Ramos (cell line): ENCODE data around the gene TBCD.

Experiments
- in situ Hi-C: fragments of 300-500 bp; cut with MboI; formaldehyde crosslinking; loops from one replicate; pipeline ENCODE4 v1.14.3; 2022; ENCODE audit warnings: low sequenced_read_pairs; ENCODE audit not compliant: unreplicated experiment

Gene TBCD

DNA sequence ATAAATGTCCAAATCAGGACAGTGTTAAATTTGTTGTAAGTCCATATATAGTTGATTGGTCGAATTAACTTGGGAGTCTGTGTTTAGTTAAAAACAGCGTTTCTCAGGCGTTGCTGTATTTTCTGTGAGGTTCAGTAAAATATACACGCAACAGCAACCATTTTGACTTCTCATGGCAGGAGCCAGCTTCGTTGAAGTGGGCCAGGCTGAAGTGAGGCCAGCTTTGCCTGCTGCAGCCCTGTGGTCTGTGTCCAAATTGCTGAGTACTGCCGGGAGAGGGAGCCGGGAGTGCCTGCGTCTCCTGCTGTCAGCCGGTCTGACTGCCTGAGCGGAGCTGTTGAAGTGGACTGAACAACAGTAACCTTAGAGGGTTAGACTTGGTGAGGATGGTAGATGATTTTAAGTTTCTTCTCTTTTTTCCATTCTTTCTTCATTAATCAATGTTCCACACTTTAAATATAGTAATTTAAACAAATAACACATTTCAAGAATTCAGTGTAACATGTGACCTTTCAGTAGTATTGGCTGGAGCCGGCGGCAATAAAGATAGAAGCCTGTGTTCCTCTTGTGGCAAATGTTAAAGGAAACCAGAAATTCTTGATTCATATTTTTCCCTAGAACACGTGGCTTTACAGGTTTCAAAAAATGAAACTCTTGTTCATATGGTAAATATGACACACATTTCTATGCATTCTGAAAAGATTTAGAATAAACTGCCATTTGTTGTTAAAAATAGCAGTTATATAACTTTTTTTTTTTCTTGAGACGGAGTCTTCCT lies 124.9 kb downstream of the TBCD start:
- in situ Hi-C loops: no loop called here

GRCh38 chr17:82878527-82878926 lies 126.7 kb downstream of the TBCD start:
- in situ Hi-C loops: no loop called here

DNA sequence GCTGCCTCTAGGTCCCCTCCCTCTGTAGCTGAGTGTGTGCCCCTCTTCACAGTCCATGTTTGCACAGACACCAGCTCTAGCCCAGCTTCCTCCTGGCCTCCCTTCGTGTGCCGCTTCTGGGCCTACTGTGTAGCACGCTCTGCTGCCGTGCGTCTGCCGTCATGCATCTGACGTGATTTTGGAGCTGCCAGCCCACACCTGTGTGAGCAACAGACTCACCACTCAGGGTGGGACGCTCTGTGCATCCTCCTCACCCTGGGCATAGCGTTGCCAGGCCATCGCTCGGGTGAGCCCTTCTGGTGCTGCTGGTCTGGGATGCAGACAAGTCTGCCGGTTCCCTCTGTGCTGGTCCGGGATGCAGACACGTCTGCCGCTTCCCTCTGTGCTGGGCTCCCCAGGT lies 127.4 kb downstream of the TBCD start:
- in situ Hi-C loops: no loop called here

GRCh38 chr17:82880620-82881323 lies 128.9 kb downstream of the TBCD start:
- in situ Hi-C loops: no loop called here

DNA sequence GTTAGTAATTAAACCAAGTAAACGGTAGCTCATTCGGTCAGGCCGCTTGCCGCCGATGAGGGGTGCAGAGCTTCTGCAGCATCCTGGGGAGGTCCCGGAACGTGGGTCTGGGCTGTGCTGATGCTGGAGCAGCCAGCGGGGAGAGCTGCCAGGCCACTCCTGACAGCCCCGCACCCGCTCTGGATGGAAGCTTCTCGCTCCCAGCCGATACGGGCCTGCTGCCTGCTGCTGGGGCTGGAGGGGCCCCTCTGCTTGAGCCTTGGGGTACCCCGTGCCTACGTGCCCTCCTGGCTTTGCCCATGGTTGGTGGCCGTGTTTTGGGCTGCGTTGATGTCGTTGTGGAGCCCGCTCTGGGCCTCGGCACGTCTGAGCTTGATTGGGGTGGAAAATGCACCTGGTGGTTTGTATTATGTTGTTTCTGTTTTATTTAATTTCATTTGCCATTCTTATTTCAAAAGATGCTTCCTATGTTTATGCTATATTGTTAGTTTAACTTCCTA lies 129.5 kb downstream of the TBCD start:
- in situ Hi-C loops: no loop called here

DNA sequence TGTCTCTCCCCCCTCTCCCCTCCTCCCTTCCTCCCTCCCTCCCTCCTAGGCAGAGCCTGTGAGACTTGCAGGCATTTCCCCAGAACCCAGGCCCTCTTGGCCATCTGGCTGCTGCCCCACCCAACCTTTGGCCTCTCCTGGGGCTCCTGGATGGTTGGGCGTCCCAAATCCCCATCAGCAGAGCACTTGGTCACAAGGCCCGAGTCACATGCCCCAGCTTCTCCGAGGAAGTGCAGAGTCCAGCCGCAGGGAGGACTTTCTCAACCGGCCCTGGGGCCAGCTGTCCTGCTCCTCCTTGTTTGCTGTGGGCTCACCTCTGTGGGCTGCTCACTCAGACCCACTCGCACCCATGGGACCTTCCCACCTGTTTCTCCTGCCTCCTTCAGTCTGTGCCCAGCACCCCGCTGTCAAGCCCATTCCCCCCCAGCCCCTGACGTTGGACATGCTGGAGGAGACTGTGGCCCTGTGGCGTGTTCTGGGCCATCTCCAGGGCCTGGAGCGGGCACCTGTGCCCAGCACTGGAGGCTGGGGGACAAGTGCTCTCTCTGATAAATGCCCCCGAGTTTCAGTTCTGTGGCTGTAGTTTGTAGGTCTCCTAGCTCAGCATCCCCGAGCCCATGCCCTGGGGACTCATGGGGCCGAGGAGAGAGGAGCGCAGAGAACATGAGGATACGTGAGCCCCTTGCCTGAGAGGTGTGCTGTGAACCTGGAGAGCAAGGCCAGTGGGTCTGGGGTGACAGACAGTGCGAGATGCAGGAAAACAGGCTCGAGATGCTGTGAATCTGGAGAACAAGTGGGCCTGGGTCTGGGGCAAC lies 130.2 kb downstream of the TBCD start:
- in situ Hi-C loops: no loop called here

DNA sequence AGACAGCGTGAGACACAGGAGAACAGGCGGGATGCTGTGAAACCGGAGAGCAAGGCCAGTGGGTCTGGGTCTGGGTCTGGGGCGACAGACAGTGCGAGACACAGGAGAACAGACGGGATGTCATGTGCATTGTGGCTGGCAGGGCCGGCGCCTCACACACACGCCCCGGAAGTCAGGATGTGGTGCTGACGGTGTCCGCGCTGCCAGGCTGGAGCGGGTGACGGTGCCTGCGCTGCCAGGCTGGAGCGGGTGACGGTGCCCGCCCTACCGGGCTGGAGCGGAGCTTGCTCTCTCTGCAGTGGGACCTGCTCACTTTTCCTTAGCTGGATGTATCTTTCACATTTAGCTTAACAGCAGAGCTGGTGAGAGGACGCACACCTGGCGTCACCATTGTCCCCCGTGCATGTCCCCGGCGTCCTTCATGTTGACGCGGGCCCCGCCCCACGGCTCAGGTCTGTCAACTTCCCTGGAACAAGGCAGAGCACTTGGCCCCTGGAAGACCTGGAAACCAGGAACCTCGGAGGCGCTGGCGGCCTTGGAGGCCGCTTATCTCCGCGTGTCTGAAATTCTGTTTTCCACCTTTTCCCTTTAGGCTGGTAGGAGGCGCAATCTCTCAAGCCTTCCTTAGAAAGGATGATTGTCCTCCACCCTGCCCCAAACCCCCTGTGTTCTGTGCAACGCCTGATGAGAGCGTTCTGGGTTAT lies 131.0 kb downstream of the TBCD start:
- in situ Hi-C loops: no loop called here

DNA sequence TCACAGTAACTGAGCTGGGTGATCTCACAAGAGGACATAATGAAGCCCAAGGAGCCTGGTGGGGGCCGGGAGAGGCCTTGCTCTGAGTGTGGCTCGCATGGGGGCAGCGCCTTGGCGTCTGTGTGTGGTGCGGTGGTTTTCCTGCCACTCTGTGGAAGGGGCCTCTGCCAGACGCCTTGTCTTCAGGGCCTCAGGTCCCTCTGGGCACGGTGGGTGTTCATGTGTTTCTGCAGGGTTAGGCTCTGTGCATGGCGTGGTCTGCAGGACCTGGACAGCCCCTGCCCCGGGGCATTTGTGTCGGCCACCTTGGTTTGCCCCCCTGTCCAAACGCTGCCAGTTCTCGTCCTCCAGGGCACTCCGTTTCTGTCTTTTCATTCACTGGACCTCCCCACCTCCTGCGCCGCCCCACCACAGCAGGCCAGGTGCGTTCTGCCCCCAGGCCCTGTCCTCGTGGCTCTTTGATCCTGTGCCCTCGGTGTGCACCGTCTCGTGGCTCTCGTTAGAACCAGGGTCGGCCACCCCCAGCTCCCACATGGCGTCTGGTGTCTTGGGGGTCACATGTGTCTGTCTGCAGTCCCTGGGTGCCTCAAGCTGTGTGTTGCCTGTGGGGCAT lies 131.7 kb downstream of the TBCD start:
- in situ Hi-C loops: no loop called here

GRCh38 chr17:82884341-82884969 lies 132.6 kb downstream of the TBCD start:
- in situ Hi-C loops: no loop called here

DNA sequence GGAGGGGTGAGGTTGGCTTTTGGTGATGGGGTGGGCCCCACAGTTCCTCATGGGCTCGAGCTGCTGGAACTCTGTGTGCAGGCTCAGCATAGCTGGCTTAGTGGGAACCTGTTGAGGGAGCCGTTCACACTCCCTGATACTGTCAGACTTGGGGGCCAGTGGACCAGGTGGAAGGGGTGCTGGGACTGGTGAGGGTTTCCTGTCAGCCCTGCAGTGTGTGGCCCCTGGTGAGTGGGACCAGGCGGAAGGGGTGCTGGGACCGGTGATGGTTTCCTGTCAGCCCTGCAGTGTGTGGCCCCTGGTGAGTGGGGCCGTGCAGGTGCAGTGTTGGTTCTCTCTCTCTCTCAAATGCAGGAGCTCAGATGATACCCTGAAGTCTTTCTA lies 133.1 kb downstream of the TBCD start:
- in situ Hi-C loops: no loop called here

DNA sequence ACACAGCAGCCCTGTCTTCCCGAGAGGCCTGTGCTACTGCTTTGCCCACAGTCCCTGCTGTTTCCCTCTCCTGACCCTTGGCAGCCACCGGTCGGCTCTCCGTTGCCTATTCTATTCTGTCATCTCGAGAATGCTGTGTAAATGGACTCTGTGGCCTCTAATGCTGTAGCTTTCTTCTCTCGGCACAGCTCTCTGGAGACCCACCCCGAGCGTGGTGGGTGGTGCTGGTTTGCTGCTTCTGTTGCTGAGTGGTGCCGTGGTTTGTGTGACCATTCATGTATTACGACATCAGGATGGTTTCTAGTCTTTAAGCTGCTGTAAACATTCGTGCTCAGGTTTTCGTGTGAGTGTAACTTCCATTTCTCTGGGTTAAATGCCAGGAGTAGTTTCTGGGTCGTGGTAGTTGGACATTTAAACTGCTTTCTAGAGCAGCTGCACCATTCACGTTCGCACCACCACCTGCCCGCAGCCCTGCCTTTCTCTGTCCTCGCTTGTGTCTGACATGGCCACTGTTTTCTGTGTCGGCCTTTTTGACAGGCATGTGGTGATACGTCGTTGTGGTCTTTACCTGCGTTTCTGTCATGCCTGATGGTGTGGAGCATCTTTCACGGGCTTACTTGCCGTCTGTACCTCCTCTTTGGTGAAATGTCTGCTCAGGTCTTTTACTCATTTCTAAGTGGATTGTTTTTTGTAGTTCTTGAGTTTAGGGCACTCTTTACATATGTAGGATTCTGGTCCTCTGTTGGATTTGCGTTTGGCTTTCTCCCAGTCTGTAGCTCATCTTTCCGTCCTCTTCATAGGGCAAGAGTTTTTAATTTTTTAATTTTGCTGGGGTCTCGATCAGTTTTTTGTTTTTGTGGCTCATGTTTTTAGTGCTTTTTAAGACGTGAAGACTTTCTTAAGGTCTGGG lies 135.6 kb downstream of the TBCD start:
- in situ Hi-C loops: no loop called here

- in situ Hi-C loops: no loop called here
These were observed 137.0 kb downstream of the TBCD start for GRCh38 chr17:82888583-82889495.

DNA sequence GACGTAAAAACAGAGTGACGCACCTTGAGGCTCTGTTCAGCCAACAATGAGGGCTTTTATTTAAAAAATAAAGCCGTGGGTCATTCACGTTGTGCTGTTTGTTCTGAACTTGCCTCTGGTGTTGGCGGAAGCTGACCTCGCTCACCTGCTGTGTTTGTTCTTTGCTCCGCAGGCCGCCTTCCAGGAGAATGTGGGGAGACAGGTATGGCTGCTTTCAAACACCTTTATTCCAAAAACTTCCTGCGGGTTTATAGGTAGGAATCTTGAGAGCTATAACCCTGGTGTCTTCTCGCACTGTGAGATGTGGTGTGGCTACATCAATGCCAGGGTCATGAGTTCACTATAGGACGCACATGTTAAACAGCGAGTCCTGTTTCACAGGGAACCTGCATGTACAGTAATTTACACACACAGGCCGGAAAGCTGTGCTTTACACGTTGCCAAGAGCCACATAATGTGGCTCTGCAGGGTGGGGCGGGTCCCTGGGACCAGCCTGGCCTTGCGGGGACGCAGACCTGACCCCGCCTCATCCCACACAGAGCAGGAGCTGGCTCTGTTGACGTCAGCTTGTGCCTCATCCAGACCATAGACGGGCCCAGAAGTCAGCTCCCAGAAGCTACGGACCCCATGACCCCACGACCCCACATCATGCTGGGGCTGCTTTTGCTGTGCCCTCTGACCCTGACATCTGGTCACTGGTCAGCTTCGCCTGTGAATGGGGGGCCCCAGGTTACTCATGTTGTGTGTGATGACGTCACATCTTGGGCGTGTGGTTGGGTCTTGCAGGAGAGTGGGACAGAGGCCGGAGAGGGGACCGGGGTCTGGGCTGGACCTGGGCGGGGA lies 137.9 kb downstream of the TBCD start:
- in situ Hi-C loops: no loop called here

- in situ Hi-C loops: no loop called here
These were observed 138.5 kb downstream of the TBCD start for GRCh38 chr17:82890339-82890730.

DNA sequence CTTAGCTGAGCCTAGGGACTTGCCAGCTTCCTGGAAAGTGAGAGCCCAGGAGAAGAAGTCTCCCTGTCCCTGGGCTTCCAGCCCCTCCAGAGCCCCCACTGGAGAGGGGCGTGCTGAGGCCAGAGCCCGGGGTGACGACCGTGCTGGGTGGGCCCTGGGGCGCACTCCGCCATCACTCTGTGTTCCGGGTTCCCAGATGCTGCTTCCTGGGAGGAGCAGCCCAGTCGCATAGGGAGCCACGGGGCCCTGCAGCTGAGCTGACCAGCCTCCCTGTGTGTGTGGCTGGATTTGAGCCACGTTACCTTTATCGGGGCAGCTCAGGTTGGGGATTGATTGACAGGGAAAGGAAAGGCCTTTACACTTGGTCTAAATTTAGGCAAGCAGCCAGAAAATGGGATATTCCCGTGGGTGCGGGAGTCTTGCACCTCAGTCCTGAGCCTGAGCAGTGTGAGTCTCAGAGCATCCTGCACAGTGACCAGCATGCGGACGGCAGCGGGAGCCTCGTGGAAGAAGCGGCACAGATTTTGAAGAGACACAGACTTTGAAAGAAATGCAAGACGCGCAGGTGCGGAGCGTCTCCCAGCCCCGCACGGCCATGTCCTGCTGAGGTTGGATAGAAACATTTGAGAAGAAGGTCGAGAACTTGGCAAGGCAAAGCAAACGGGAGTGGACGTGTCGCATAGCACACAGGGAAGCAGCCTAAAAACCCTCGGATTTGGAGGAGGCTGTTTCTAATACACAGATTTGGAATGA lies 139.2 kb downstream of the TBCD start:
- in situ Hi-C loops: no loop called here

GRCh38 chr17:82891911-82892310 lies 140.0 kb downstream of the TBCD start:
- in situ Hi-C loops: no loop called here
